ENCODE measurements around the gene PLXNA1. TPM values are rescaled to one million over a fixed set of nuclear protein-coding genes. Genes with fewer than 3 reads are reported as not detected.

PLXNA1 gene
- total RNA-seq, 4 donors from 2014 or later: 13.2 to 23.9 (median 18.7) TPM

GRCh38 chr3:126988451-126989021 is 5.6 kb downstream of the PLXNA1 start:
- TF ChIP-seq, protein P1, sequence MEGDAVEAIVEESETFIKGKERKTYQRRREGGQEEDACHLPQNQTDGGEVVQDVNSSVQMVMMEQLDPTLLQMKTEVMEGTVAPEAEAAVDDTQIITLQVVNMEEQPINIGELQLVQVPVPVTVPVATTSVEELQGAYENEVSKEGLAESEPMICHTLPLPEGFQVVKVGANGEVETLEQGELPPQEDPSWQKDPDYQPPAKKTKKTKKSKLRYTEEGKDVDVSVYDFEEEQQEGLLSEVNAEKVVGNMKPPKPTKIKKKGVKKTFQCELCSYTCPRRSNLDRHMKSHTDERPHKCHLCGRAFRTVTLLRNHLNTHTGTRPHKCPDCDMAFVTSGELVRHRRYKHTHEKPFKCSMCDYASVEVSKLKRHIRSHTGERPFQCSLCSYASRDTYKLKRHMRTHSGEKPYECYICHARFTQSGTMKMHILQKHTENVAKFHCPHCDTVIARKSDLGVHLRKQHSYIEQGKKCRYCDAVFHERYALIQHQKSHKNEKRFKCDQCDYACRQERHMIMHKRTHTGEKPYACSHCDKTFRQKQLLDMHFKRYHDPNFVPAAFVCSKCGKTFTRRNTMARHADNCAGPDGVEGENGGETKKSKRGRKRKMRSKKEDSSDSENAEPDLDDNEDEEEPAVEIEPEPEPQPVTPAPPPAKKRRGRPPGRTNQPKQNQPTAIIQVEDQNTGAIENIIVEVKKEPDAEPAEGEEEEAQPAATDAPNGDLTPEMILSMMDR (IDR thresholded peaks at IDR 0.05; ENCODE audit: low read depth): no peak

GRCh38 chr3:126989316-126990023 is 6.6 kb downstream of the PLXNA1 start:
- TF ChIP-seq, protein P1 (IDR thresholded peaks at IDR 0.05; ENCODE audit: low read depth): no peak

DNA sequence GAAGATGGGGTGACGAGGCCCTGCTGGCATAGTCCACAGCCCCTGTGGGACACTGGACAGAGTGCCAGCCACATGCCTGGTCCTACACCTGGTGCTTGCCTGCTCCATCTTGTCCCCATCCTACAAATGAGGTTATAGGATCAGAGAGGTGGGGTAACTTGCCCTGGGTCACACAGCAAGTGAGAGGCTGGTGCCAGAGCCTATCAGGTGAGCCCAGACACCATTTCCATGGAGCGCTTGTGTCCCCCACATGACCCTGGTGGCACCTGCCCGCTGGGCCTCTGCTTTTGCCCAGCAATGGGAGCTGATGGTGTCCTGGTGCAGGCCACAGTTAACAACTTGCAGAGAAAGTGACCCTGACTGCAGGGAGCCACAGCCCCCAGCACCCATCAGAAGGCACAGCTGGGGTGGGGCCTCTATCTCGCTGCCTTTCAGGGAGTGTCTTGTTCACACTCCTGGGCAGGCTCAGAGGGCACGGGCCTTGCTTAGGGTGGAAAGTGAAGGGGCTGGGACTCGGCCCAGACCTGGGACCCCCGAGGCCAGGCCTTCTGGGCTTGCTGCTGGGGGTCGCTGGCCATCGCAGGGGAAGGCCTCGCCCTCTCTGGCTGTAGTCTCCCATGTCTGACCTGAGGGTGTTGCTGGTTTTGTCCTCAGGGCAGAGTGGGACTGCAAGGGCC is 7.2 kb downstream of the PLXNA1 start:
- TF ChIP-seq, protein P1 (IDR thresholded peaks at IDR 0.05; ENCODE audit: low read depth): no peak

DNA sequence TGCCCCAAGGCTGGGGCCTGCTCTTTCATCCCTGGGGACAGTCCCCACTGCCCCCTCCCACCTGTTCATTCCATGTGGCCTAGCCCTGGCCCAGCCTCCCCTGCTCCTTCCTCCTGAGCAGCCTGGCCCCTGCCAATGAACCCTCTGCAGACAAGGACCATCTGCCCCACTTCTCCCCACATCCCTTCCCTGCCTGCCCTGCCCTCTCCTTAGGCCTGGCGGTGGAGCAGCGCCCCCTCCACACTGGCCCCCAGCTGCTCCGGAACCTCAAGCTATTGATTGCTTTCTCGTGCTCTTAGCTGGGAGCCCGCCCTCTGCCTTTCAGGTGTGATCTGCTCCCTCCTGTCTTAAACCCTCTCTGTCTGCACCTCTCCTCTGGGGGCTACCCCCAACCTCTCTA is 8.0 kb downstream of the PLXNA1 start:
- TF ChIP-seq, protein P1 (IDR thresholded peaks at IDR 0.05; ENCODE audit: low read depth): no peak

DNA sequence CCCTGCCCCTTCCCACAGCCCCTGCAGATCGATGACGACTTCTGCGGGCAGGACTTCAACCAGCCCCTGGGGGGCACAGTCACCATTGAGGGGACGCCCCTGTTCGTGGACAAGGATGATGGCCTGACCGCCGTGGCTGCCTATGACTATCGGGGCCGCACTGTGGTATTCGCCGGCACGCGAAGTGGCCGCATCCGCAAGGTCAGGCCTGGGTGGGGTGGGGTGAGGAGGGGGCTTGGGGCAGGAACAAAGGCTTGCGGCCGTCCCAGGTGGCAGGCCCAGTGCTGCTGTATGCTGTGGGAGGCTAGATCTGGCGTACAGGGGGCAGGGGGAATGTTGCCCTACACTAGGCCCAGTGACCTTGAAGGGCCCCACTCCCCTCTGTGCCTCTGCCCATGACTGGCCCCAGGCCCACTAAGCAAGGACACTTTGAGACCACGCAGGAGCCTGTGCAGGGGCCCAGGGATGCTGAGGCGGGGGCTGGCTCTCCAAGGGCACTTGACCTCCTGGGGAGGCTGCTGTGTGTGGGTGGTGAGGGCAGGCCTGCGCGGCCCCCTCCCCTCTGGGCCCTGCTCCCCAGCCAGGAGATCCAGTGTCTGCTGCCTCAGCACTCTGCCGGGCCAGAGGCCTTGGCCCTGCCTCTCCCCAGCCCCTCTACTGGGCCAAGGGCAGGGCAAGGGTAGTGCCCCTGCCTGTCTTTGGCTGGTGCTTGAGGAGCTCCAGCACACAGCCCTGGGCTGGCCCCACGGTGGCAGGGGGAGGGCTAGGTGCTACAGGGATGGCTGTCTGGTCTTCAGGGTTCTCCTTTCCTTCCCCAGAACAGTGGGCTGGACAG is 8.7 kb downstream of the PLXNA1 start:
- TF ChIP-seq, protein P1 (IDR thresholded peaks at IDR 0.05; ENCODE audit: low read depth): no peak

GRCh38 chr3:126992216-126992615 is 9.3 kb downstream of the PLXNA1 start:
- TF ChIP-seq, protein P1 (IDR thresholded peaks at IDR 0.05; ENCODE audit: low read depth): no peak
